GM12878 (cell line): ENCODE measurements around the gene YEATS4. TPM values are rescaled to one million over a fixed set of nuclear protein-coding genes. Genes with fewer than 3 reads are reported as not detected.
A peak's percentile ranks its signal among the peaks of the same experiment; 100 is the strongest.

ENCODE experiments used
- ATAC-seq: fragments of 200-7000 bp; cut with Tn5 transposase; 3 replicates; pipeline ENCODE4 v1.9.1; 2020; ENCODE audit warnings: mild to moderate bottlenecking, moderate library complexity
- Bru-seq: library from RNA; stranded (reverse); fragments of 400-500 nt; gene quantifications from one replicate; lab custom pipeline; 2021; lab: Mats Ljungman, UMichigan
- BruChase-seq, 2 experiments: library from RNA; stranded (reverse); fragments of 400-500 nt; gene quantifications; one replicate each; lab custom pipeline; 2021; lab: Mats Ljungman, UMichigan
- BruUV-seq: library from RNA; stranded (reverse); fragments of 400-500 nt; replicated peaks from 2 replicates; lab custom pipeline; 2021; lab: Mats Ljungman, UMichigan
- CTCF ChIA-PET: fragments of 300-600 bp; sonication (Branson Sonifier 250); formaldehyde crosslinking; extraction: SDS; loops from one replicate; lab custom pipeline; 2021; ENCODE audit warnings: inconsistent platforms; lab: Yijun Ruan, JAX
- POLR2A ChIA-PET: fragments of 350-600 bp; formaldehyde crosslinking; extraction: SDS; loops from one replicate; lab custom pipeline; 2021; ENCODE audit warnings: inconsistent platforms; lab: Charles Lee
- RAD21 ChIA-PET: fragments of 300-600 bp; sonication (Branson Sonifier 250); formaldehyde crosslinking; loops from one replicate; lab custom pipeline; 2023; ENCODE audit warnings: antibody characterized with exemption; ENCODE audit not compliant: unreplicated experiment; lab: Charles Lee
- SMC1A ChIA-PET: fragments of 300-600 bp; sonication (Branson Sonifier 250); formaldehyde crosslinking; loops from one replicate; lab custom pipeline; 2023; ENCODE audit not compliant: unreplicated experiment, uncharacterized antibody; lab: Charles Lee
- DNase-seq: peaks from one replicate; pipeline ENCODE4 v3.0.0-alpha.2; 2011; ENCODE audit warnings: low read depth, low spot score
- FAIRE-seq: peaks from 3 replicates; lab custom pipeline; 2011; peaks lifted over from hg19 to GRCh38; lab: Jason Lieb, UNC
- H2AFZ ChIP-seq: 2 replicates; pipeline ENCODE4 v1.6.0; 2011; ENCODE audit warnings: low read depth, low read length, control low read depth; ENCODE audit not compliant: control insufficient read depth
- H3K27ac ChIP-seq: 2 replicates; pipeline ENCODE4 v1.5.1; 2011; ENCODE audit warnings: control low read depth; ENCODE audit not compliant: control insufficient read depth, insufficient read depth
- H3K27me3 ChIP-seq, 2 experiments: replicated peaks in 1 of 2; 2 replicates each; pipeline versions ENCODE4 v1.6.0 to v1.6.1; 2011; ENCODE audit warnings: low read length in 1 of 2; ENCODE audit not compliant: control insufficient read depth in 2 of 2, insufficient read depth in 2 of 2
- H3K36me3 ChIP-seq, 2 experiments: 2 replicates each; pipeline ENCODE4 v1.5.1; 2011; ENCODE audit warnings: low read length in 1 of 2; ENCODE audit not compliant: control insufficient read depth in 2 of 2, insufficient read depth in 2 of 2
- H3K4me1 ChIP-seq: 2 replicates; pipeline ENCODE4 v1.6.1; 2011; ENCODE audit warnings: mild to moderate bottlenecking, low read length, moderate library complexity, mixed read lengths; ENCODE audit not compliant: control insufficient read depth, insufficient read depth
- H3K4me2 ChIP-seq: 2 replicates; pipeline ENCODE4 v1.6.0; 2011; ENCODE audit warnings: control low read depth; ENCODE audit not compliant: control insufficient read depth, insufficient read depth
- H3K4me3 ChIP-seq: fragments of 200-600 bp; sonication (generic); 2 replicates; pipeline ENCODE4 v1.5.1; 2016
- H3K79me2 ChIP-seq: 2 replicates; pipeline ENCODE4 v1.6.0; 2011; ENCODE audit warnings: low read length; ENCODE audit not compliant: control insufficient read depth, insufficient read depth
- H3K9ac ChIP-seq: 2 replicates; pipeline ENCODE4 v1.8.0; 2011; ENCODE audit warnings: low read length, control low read depth, mixed read lengths; ENCODE audit not compliant: control insufficient read depth, insufficient read depth
- H3K9me3 ChIP-seq: replicated peaks from 3 replicates; pipeline ENCODE4 v1.5.1; 2011; ENCODE audit warnings: mild to moderate bottlenecking, low read length; ENCODE audit not compliant: control insufficient read depth, insufficient read depth
- H4K20me1 ChIP-seq: 2 replicates; pipeline ENCODE4 v1.6.0; 2011; ENCODE audit not compliant: control insufficient read depth, insufficient read depth
- CBX5 ChIP-seq: sonication (generic); IDR thresholded peaks from 2 replicates; pipeline ENCODE4 v1.6.1; 2016; ENCODE audit warnings: low read depth, moderate library complexity, mild to moderate bottlenecking, inconsistent platforms
- ETV6 ChIP-seq, 2 experiments: fragments of 450-650 bp in 1 of 2; IDR thresholded peaks in 1 of 2; conservative IDR thresholded peaks in 1 of 2; 2 replicates each; pipeline ENCODE4 v1.6.1; 2014; ENCODE audit warnings: antibody characterized with exemption in 1 of 2, borderline replicate concordance in 1 of 2, low read depth in 1 of 2, mild to moderate bottlenecking in 1 of 2, moderate library complexity in 1 of 2
- KLF5 ChIP-seq: fragments of 450-650 bp; IDR thresholded peaks from 2 replicates; pipeline ENCODE4 v1.6.1; 2014; ENCODE audit warnings: mild to moderate bottlenecking; ENCODE audit not compliant: partially characterized antibody
- MTA3 ChIP-seq: IDR thresholded peaks from 2 replicates; pipeline ENCODE4 v1.6.1; 2012; ENCODE audit warnings: low read length, inconsistent platforms, borderline replicate concordance
- RUNX3 ChIP-seq: IDR thresholded peaks from 2 replicates; pipeline ENCODE4 v1.6.1; 2012; ENCODE audit warnings: low read length, inconsistent platforms
- SUPT20H ChIP-seq: IDR thresholded peaks from 2 replicates; pipeline ENCODE4 v1.6.1; 2011; ENCODE audit warnings: low read depth, mild to moderate bottlenecking, low read length, moderate library complexity, borderline replicate concordance; ENCODE audit not compliant: control insufficient read depth
- WRNIP1 ChIP-seq: IDR thresholded peaks from 2 replicates; pipeline ENCODE4 v1.6.1; 2011; ENCODE audit warnings: low read depth, low read length, improper control_type of control experiment, borderline replicate concordance
- YY1 ChIP-seq: IDR thresholded peaks from 2 replicates; pipeline ENCODE4 v1.6.1; 2011; ENCODE audit warnings: low read depth, mild to moderate bottlenecking, low read length
- ZNF207 ChIP-seq: fragments of 450-650 bp; IDR thresholded peaks from 2 replicates; pipeline ENCODE4 v1.6.1; 2014; ENCODE audit warnings: antibody characterized with exemption, mild to moderate bottlenecking, borderline replicate concordance
- WGBS: methylation state at CpG from one replicate; pipeline ENCODE4 v1.1.6; 2016; ENCODE audit warnings: low lambda C conversion rate; ENCODE audit not compliant: insufficient replicate concordance, insufficient coverage; ENCODE audit errors: missing lambda C conversion rate; 5-methylcytosine and 5-hydroxymethylcytosine counted together
- in situ Hi-C: fragments of 300-500 bp; cut with MboI; formaldehyde crosslinking; loops from 9 replicates; pipeline ENCODE4 v1.14.3; 2018; ENCODE audit warnings: mixed read lengths
- intact Hi-C: fragments of 100-400 bp; cut with micrococcal nuclease; formaldehyde crosslinking; loops from one replicate; pipeline ENCODE4 v1.14.2; 2022; ENCODE audit not compliant: unreplicated experiment
- long read RNA-seq, 2 experiments: library from polyadenylated mRNA; unstranded; transcript quantifications; one replicate each; pipeline ENCODE4 v2.0.0, GENCODE V29; 2019 to 2020
- polyA minus RNA-seq, 3 experiments: library from RNA; depleted of rRNA, polyadenylated mRNA; stranded (reverse); fragments of >200 nt; gene quantifications; 2 replicates each; pipeline ENCODE4 v1.2.3, GENCODE V29; 2011
- polyA plus RNA-seq, 11 experiments: library from polyadenylated mRNA; depleted of rRNA in 4 of 11; unstranded in 6 of 11; stranded (reverse) in 5 of 11; fragments of >200 nt; fragmentation: Nextera tagmentation in 4 of 11; fragmentation: Illumina TruSeq in 1 of 11; extraction: Ambion mirVana in 4 of 11; extraction: Trizol in 1 of 11; gene quantifications; 1 replicate in 1 of 11; 2 replicates in 10 of 11; pipeline versions ENCODE4 v1.2.1 to v1.2.3, GENCODE V29; 2011 to 2016; ENCODE audit warnings: inconsistent platforms in 2 of 11, missing spikeins in 2 of 11, low read depth in 1 of 11
- total RNA-seq, 4 experiments: library from RNA; depleted of rRNA in 3 of 4; stranded (reverse); fragments of >200 nt in 3 of 4; fragmentation: Illumina TruSeq in 1 of 4; extraction: Trizol in 1 of 4; gene quantifications; 2 replicates each; pipeline versions ENCODE4 v1.2.1 to v1.2.3, GENCODE V29; 2013 to 2021
- TF ChIP-seq, protein P1 (sequence below): IDR thresholded peaks from 2 replicates; pipeline ENCODE4 v1.6.1; 2011; ENCODE audit warnings: low read depth, low read length, improper control_type of control experiment, borderline replicate concordance
- TF ChIP-seq, protein P2 (sequence below): IDR thresholded peaks from 2 replicates; pipeline ENCODE4 v1.6.1; 2011; ENCODE audit warnings: borderline replicate concordance, low read depth, mild to moderate bottlenecking, moderate library complexity, low read length; ENCODE audit not compliant: insufficient read depth, poor library complexity, severe bottlenecking

Gene YEATS4
- total RNA-seq (2013; cell fraction: nucleolus; rRNA removed) = 24.4 and 27.7 TPM in 2 replicates
- total RNA-seq (2014; rRNA removed) = 24.3 and 31.7 TPM in 2 replicates
- total RNA-seq (2014; rRNA removed; fragmentation: Illumina TruSeq; extraction: Trizol) = 34.9 and 37.7 TPM in 2 replicates
- 23.5 and 27.2 TPM in 2 replicates for total RNA-seq (2021)
- polyA plus RNA-seq (2011; ENCODE audit: low read depth) = 13.8 TPM
- 35.8 and 65.6 TPM in 2 replicates for polyA plus RNA-seq (2011; rRNA removed)
- polyA plus RNA-seq (2011; cell fraction: cytosol; rRNA removed) = 19.7 and 25.6 TPM in 2 replicates
- 11.4 and 11.7 TPM in 2 replicates for polyA plus RNA-seq (2011; cell fraction: nucleus; rRNA removed)
- 24.5 and 25.0 TPM in 2 replicates for polyA plus RNA-seq (2012)
- polyA plus RNA-seq (2014; fragmentation: Illumina TruSeq; extraction: Trizol) = 37.4 and 48.8 TPM in 2 replicates
- polyA plus RNA-seq (2014; fragmentation: Nextera tagmentation; extraction: Ambion mirVana) = 10 to 100 TPM; 23.8 to 36.2 TPM
- 42.0 and 45.4 TPM in 2 replicates for polyA plus RNA-seq (2014; rRNA removed)
- 10 to 100 TPM; 40.7 to 42.4 TPM for polyA plus RNA-seq (2016; fragmentation: Nextera tagmentation; extraction: Ambion mirVana)
- polyA minus RNA-seq (2011; rRNA and poly(A)+ RNA removed) = 4.4 and 5.7 TPM in 2 replicates
- 7.2 and 10.0 TPM in 2 replicates for polyA minus RNA-seq (2011; cell fraction: cytosol; rRNA and poly(A)+ RNA removed)
- polyA minus RNA-seq (2011; cell fraction: nucleus; rRNA and poly(A)+ RNA removed) = 9.3 and 18.5 TPM in 2 replicates
- Bru-seq, nascent RNA = percentile 85 among the genes with signal in this experiment
- percentile 70 among the genes with signal in this experiment for BruChase-seq, experiment 1, labeled RNA remaining after a 6-hour chase
- BruChase-seq, experiment 2, labeled RNA remaining after a 2-hour chase = percentile 71 among the genes with signal in this experiment
- long read RNA-seq, experiment 1, transcript YEATS4-201 (7 exons, 1,434 nt) = major isoform, 26 of 33 reads
- long read RNA-seq, experiment 1, partial matches to known transcripts = 1 of 33 reads
- long read RNA-seq, experiment 1, other reads (novel, unspliced or antisense) = 3 of 33 reads
- long read RNA-seq, experiment 2, transcript YEATS4-202 (5 exons, 1,100 nt) = minor isoform, 14 of 162 reads
- long read RNA-seq, experiment 2, transcript YEATS4-201 (7 exons, 1,434 nt) = major isoform, 138 of 162 reads
- long read RNA-seq, experiment 2, partial matches to known transcripts = 6 of 162 reads
- long read RNA-seq, experiment 2, other reads (novel, unspliced or antisense) = 3 of 162 reads

DNA sequence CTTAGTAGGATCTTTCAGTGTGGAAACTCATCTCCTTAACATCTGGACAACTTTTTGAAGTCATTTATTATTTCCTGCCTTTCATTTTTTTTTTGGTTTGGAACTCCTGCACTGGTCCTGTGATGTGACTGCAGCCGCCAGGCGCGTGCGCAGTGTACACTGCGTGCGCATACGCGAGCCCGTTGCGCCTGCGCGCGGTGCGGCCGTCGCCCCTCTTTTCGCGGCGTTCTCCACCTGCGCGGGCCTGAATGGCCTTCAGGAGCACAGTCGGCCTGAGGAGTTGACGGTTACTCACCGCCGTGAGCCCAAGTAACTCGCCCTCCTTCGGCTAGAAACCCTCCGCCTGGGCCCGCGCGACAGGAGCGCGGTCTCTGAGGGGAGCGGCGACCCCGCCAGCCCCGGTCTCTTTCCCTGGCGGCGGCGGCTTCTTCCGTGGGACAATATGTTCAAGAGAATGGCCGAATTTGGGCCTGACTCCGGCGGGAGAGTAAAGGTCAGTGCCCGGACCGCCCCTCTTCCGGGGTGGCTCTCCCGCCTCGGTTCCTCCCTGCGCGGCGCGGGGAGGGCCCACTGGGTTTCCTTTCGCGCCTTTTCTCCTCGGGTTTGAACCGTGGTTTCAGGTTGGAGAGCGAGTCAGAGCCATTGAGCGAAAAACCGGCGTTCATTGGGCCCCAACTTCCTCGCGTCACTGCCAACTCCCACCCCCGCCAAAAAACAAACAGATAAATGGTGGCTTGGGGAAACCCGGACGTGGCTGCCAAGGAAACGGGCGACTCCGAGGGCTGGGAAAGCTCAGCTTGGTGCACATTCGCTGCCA lies at the start of gene YEATS4:
Gene YEATS4, plus strand, starts transcription at position 213 of the 817 bp plus-strand sequence. Its CDS starts 230 bp downstream, at position 443.
- H3K27me3 ChIP-seq = no peaks in the 10 kb centered on the region
- in situ Hi-C loops = loop anchor here (5.0 kb wide), 2 partner anchors 213 to 278 kb away; no protein-coding TSS in a partner anchor
- H3K4me3 ChIP-seq = peak within 1 kb of the TSS; percentile 62
- ChIA-PET SMC1A (interaction anchor here (0.7 to 3.8 kb wide), 3 partner anchors 37 to 280 kb away, joined by 3 to 41 read pairs (median 4); no protein-coding TSS in a partner anchor), RAD21 (interaction anchor here (1.0 to 2.9 kb wide), 2 partner anchors 211 kb away, joined by 3 to 65 read pairs; no protein-coding TSS in a partner anchor), CTCF (interaction anchor here (0.8 to 3.5 kb wide), 9 partner anchors 7 to 228 kb away, joined by 3 to 119 read pairs (median 3); no protein-coding TSS in a partner anchor), POLR2A (interaction anchor here (0.6 to 1.2 kb wide), 3 partner anchors 109 to 1369 kb away, joined by 3 read pairs; partner anchors contain the start of gene RAB3IP)
- intact Hi-C loops = loop anchor here (5.0 kb wide), 2 partner anchors 228 to 378 kb away; partner anchors contain the start of genes CCT2 and RAB3IP
- TSS peak; percentile 98 for BruUV-seq
- H3K27ac ChIP-seq = peak within 1 kb of the TSS; percentile 98
- no peaks in the 10 kb centered on the region for H3K9me3 ChIP-seq
- H3K79me2 ChIP-seq = peaks cover 25% of the 10 kb centered on the region
- peak; percentile 69 for FAIRE-seq
- no peaks in the 10 kb centered on the region; a peak in 1 of 4 replicates for H3K36me3 ChIP-seq
- ATAC-seq = peak; percentile 91
- WGBS = under 1% methylated on average over 70 of the region's 70 CpGs
- peak; percentile 84 for DNase-seq
- peak within 1 kb of the TSS; percentile 99 for H3K9ac ChIP-seq
- no peaks in the 10 kb centered on the region for H4K20me1 ChIP-seq
- H3K4me2 ChIP-seq = peak within 1 kb of the TSS; percentile 99
- no peaks in the 10 kb centered on the region; the same call in 1 of the 2 replicates for H3K4me1 ChIP-seq
- H2AFZ ChIP-seq = peak within 1 kb of the TSS; percentile 97
- TF ChIP-seq MTA3 = no peak
- TF ChIP-seq RUNX3 = peak; percentile 55
- 0 out of 2 replicates have a peak, but pooled peaks have one; percentile 64 for TF ChIP-seq CBX5
- TF ChIP-seq YY1 = peak; percentile 78
- TF ChIP-seq, protein P1, sequence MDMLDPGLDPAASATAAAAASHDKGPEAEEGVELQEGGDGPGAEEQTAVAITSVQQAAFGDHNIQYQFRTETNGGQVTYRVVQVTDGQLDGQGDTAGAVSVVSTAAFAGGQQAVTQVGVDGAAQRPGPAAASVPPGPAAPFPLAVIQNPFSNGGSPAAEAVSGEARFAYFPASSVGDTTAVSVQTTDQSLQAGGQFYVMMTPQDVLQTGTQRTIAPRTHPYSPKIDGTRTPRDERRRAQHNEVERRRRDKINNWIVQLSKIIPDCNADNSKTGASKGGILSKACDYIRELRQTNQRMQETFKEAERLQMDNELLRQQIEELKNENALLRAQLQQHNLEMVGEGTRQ = no peak
- TF ChIP-seq ZNF207 = peak; percentile 93
- no peak for TF ChIP-seq WRNIP1
- TF ChIP-seq, protein P2, sequence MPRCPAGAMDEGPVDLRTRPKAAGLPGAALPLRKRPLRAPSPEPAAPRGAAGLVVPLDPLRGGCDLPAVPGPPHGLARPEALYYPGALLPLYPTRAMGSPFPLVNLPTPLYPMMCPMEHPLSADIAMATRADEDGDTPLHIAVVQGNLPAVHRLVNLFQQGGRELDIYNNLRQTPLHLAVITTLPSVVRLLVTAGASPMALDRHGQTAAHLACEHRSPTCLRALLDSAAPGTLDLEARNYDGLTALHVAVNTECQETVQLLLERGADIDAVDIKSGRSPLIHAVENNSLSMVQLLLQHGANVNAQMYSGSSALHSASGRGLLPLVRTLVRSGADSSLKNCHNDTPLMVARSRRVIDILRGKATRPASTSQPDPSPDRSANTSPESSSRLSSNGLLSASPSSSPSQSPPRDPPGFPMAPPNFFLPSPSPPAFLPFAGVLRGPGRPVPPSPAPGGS = no peak
- peak; percentile 92 for TF ChIP-seq KLF5
- no peak for TF ChIP-seq ETV6 (conservative IDR thresholded peaks at IDR 0.05 in 1 of 2, IDR thresholded peaks at IDR 0.05 in 1 of 2; ENCODE audit: borderline replicate concordance in 1 of 2, low read depth in 1 of 2)
- TF ChIP-seq SUPT20H = no peak
